ENCODE data around the gene MAP2K6.
"Not testable (repeated sequence)": the region's sequence is repeated elsewhere in the genome, so short reads cannot be mapped to it uniquely, and the experiment has no call there.

Gene MAP2K6

GRCh38 chr17:69457603-69458002 is 43.1 kb downstream of the MAP2K6 start:
- no peak for DNase-seq (ENCODE audit: low read depth in 2 of 2)

GRCh38 chr17:69460963-69461922 is 46.7 kb downstream of the MAP2K6 start:
- DNase-seq (ENCODE audit: low read depth in 2 of 2), result no peak

GRCh38 chr17:69461951-69462369 is 47.5 kb downstream of the MAP2K6 start:
- DNase-seq (ENCODE audit: low read depth in 2 of 2), result no peak

- no peak for DNase-seq (ENCODE audit: low read depth in 2 of 2)
Measured at GRCh38 chr17:69462882-69463281, 48.4 kb downstream of the MAP2K6 start.

- no peak for DNase-seq (ENCODE audit: low read depth in 2 of 2)
Measured at GRCh38 chr17:69466451-69466850, 52.0 kb downstream of the MAP2K6 start.

GRCh38 chr17:69466905-69467667 is 52.6 kb downstream of the MAP2K6 start:
- no peak for DNase-seq (ENCODE audit: low read depth in 2 of 2)

- no peak for DNase-seq (ENCODE audit: low read depth in 2 of 2)
Measured at GRCh38 chr17:69468207-69468606, 53.7 kb downstream of the MAP2K6 start.

GRCh38 chr17:69470702-69471101 is 56.2 kb downstream of the MAP2K6 start:
- no peak for DNase-seq (ENCODE audit: low read depth in 2 of 2)

GRCh38 chr17:69471406-69471805 is 56.9 kb downstream of the MAP2K6 start:
- no peak for DNase-seq (ENCODE audit: low read depth in 2 of 2)

- no peak for DNase-seq (ENCODE audit: low read depth in 2 of 2)
Measured at GRCh38 chr17:69473841-69474831, 59.6 kb downstream of the MAP2K6 start.

GRCh38 chr17:69477204-69477902 is 62.9 kb downstream of the MAP2K6 start:
- DNase-seq (ENCODE audit: low read depth in 2 of 2), result no peak

GRCh38 chr17:69477903-69478266 is 63.4 kb downstream of the MAP2K6 start:
- no peak for DNase-seq (ENCODE audit: low read depth in 2 of 2)

- no peak for DNase-seq (ENCODE audit: low read depth in 2 of 2)
Measured at GRCh38 chr17:69478916-69479315, 64.4 kb downstream of the MAP2K6 start.

- not testable (repeated sequence) for DNase-seq (ENCODE audit: low read depth in 2 of 2)
Measured at GRCh38 chr17:69479756-69480155, 65.3 kb downstream of the MAP2K6 start.

GRCh38 chr17:69480245-69480644 is 65.7 kb downstream of the MAP2K6 start:
- DNase-seq (ENCODE audit: low read depth in 2 of 2), result no peak

GRCh38 chr17:69485251-69485661 is 70.8 kb downstream of the MAP2K6 start:
- DNase-seq (ENCODE audit: low read depth in 2 of 2), result no peak

GRCh38 chr17:69485901-69486643 is 71.6 kb downstream of the MAP2K6 start:
- no peak for DNase-seq (ENCODE audit: low read depth in 2 of 2)

- DNase-seq (ENCODE audit: low read depth in 2 of 2), result no peak
Measured at GRCh38 chr17:69486779-69487637, 72.5 kb downstream of the MAP2K6 start.

GRCh38 chr17:69489313-69489712 is 74.8 kb downstream of the MAP2K6 start:
- no peak for DNase-seq (ENCODE audit: low read depth in 2 of 2)

All from stimulated activated CD4-positive, alpha-beta T cell treated with anti-CD3 and anti-CD28 coated beads, Interleukin-1b, Interleukin-23, amount 100 ng/mL, for 4 hours (primary cell).